ENCODE data around the gene ITGA1. TPM values are rescaled to one million over a fixed set of nuclear protein-coding genes. Genes with fewer than 3 reads are reported as not detected.

Gene ITGA1
- total RNA-seq, 2 donors from 2014 or later, result 0.33 to 3.5 TPM

DNA sequence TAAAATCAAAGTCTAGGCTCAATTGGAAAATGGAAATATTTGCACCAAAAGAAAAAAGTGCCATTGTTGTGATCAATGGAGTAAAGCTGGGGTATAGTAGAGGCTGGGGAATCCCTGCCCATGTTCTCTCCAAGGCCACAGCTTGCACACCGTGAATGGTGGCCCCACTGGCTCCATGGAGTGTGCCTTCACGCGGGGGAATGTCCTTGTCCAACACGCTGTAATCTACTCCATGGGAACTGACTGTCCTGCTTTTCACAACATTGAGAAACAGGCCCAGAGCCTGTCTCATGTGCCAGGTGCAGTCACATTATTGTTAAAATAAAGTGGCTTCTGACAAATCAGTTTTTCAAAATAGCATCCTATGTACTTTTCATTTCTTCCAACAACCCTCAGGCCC, 168.3 kb downstream of the ITGA1 start:
- no peaks in the 10 kb centered on the region for H3K9me3 ChIP-seq (ENCODE audit: control insufficient read depth, low read length)
- WGBS, 2 experiments (ENCODE audit: insufficient coverage in 1 of 2, insufficient read length in 1 of 2), result 81 to 93% methylated on average over 4 of the region's 4 CpGs
- no peaks in the 10 kb centered on the region for H3K27me3 ChIP-seq (ENCODE audit: control insufficient read depth, insufficient read depth, low read length, poor library complexity, severe bottlenecking)
- Mint-ChIP-seq H3K27me3 (ENCODE audit: insufficient read depth) (no peaks in the 10 kb centered on the region), H3K9me3 (no peaks in the 10 kb centered on the region), H3K4me3 (no peak overlapping the region), H3K36me3 (ENCODE audit: low read depth) (no peaks in the 10 kb centered on the region), H3K27ac (no peak overlapping the region), H3K4me1 (no peaks in the 10 kb centered on the region)
- no peak overlapping the region for H3K4me3 ChIP-seq (ENCODE audit: low read length)
- H3K4me1 ChIP-seq (ENCODE audit: control insufficient read depth, insufficient read depth, low read length), result no peaks in the 10 kb centered on the region
- H3K9ac ChIP-seq (ENCODE audit: extremely low read depth, low read length, poor library complexity, severe bottlenecking), result no peak overlapping the region
- H3K27ac ChIP-seq (ENCODE audit: low read depth, low read length), result no peak overlapping the region
- TF ChIP-seq, protein P1, sequence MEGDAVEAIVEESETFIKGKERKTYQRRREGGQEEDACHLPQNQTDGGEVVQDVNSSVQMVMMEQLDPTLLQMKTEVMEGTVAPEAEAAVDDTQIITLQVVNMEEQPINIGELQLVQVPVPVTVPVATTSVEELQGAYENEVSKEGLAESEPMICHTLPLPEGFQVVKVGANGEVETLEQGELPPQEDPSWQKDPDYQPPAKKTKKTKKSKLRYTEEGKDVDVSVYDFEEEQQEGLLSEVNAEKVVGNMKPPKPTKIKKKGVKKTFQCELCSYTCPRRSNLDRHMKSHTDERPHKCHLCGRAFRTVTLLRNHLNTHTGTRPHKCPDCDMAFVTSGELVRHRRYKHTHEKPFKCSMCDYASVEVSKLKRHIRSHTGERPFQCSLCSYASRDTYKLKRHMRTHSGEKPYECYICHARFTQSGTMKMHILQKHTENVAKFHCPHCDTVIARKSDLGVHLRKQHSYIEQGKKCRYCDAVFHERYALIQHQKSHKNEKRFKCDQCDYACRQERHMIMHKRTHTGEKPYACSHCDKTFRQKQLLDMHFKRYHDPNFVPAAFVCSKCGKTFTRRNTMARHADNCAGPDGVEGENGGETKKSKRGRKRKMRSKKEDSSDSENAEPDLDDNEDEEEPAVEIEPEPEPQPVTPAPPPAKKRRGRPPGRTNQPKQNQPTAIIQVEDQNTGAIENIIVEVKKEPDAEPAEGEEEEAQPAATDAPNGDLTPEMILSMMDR (conservative IDR thresholded peaks at IDR 0.05), result no peak
- no peak for DNase-seq
- H3K36me3 ChIP-seq (ENCODE audit: control insufficient read depth, insufficient read depth, low read length), result no peaks in the 10 kb centered on the region

DNA sequence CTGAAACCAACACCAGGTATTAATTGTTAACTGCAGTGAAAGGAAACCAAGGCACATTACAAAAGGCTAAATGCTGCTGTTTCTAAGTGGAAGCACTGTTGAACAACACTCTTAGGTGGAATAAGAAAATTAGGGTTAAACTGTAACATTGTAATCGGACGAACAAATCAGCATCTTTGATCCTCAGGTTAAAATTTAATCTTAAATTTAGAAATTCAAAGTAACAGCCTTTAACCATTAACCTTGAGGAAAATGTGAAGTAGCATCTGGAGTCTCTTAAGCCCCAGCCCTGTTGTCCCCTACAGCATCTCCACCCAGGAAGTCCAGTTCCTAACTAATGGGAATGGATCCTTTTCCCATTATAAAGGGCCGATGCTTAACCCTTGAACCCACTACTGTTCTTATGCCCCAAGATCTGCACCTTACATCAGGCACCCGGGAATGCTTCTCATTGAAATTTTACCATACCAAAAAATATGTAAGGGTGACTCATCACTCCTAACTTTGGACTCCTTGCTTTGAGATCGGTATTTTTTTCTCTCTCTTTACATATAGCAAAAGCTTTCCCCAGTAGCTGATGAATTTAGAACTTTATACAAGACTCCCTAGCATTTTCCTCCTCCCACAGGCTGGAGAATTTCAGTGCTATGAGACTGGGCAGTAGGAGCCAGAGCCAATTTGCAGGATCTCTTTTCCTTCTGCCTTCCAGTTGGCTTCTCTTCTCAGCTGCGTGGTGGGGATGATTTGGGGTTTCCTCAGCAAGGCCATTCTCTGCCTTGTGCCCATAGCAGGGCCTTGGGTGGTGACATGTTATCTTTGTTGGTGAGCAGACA, 169.4 kb downstream of the ITGA1 start:
- H3K9ac ChIP-seq (ENCODE audit: extremely low read depth, low read length, poor library complexity, severe bottlenecking), result no peak overlapping the region
- H3K36me3 ChIP-seq (ENCODE audit: control insufficient read depth, insufficient read depth, low read length), result no peaks in the 10 kb centered on the region
- H3K27ac ChIP-seq (ENCODE audit: low read depth, low read length), result no peak overlapping the region
- no peak for DNase-seq
- Mint-ChIP-seq H3K27ac (no peak overlapping the region), H3K27me3 (ENCODE audit: insufficient read depth) (no peaks in the 10 kb centered on the region), H3K4me3 (no peak overlapping the region), H3K9me3 (no peaks in the 10 kb centered on the region), H3K4me1 (no peaks in the 10 kb centered on the region), H3K36me3 (ENCODE audit: low read depth) (no peaks in the 10 kb centered on the region)
- TF ChIP-seq, protein P1 (conservative IDR thresholded peaks at IDR 0.05), result no peak
- H3K4me3 ChIP-seq (ENCODE audit: low read length), result no peak overlapping the region
- 79 to 86% methylated on average over 4 to 6 of the region's 6 CpGs for WGBS, 2 experiments (ENCODE audit: insufficient coverage in 1 of 2, insufficient read length in 1 of 2)
- H3K4me1 ChIP-seq (ENCODE audit: control insufficient read depth, insufficient read depth, low read length), result no peaks in the 10 kb centered on the region
- no peaks in the 10 kb centered on the region for H3K9me3 ChIP-seq (ENCODE audit: control insufficient read depth, low read length)
- H3K27me3 ChIP-seq (ENCODE audit: control insufficient read depth, insufficient read depth, low read length, poor library complexity, severe bottlenecking), result no peaks in the 10 kb centered on the region

DNA sequence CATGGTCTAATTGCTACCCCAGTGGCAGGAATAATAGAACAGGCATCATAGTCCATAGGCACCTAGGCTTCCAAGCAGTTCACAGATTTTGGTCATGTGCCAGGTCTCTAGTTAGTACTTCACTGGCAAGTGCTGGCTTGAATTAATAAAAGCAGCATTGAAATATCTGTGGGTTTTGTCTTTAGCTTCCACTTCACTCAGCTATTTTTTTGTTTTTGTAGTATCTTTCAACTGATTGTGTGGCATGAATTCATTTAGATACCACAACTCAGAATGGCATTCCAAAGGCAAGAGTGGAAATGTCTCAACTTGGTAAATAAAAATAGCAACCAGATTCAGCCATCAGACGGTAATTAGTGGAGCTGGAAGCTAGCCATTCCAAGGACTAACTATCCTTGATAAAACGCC, 173.6 kb downstream of the ITGA1 start:
- Histone ChIP-seq H3K9ac (ENCODE audit: extremely low read depth, low read length, poor library complexity, severe bottlenecking) (no peak overlapping the region), H3K4me1 (ENCODE audit: control insufficient read depth, insufficient read depth, low read length) (no peaks in the 10 kb centered on the region), H3K9me3 (ENCODE audit: control insufficient read depth, low read length) (no peaks in the 10 kb centered on the region), H3K27ac (ENCODE audit: low read depth, low read length) (no peak overlapping the region), H3K4me3 (ENCODE audit: low read length) (no peak overlapping the region), H3K36me3 (ENCODE audit: control insufficient read depth, insufficient read depth, low read length) (no peaks in the 10 kb centered on the region), H3K27me3 (ENCODE audit: control insufficient read depth, insufficient read depth, low read length, poor library complexity, severe bottlenecking) (no peaks in the 10 kb centered on the region)
- DNase-seq, result no peak
- Mint-ChIP-seq H3K36me3 (ENCODE audit: low read depth) (no peaks in the 10 kb centered on the region), H3K27ac (no peak overlapping the region), H3K27me3 (ENCODE audit: insufficient read depth) (no peaks in the 10 kb centered on the region), H3K4me1 (no peaks in the 10 kb centered on the region), H3K9me3 (peaks cover 2% of the 10 kb centered on the region), H3K4me3 (no peak overlapping the region)
- TF ChIP-seq, protein P1 (conservative IDR thresholded peaks at IDR 0.05), result no peak
- WGBS, 2 experiments (ENCODE audit: insufficient coverage in 1 of 2, insufficient read length in 1 of 2), result 83 to 88% methylated on average over 2 of the region's 2 CpGs
